Stomach (tissue), 4 donors: Measurements from ENCODE around the gene BTBD9.

Source experiments
- CTCF ChIP-seq, 7 experiments: fragments of 450-650 bp in 4 of 7; fragments of 200-600 bp in 3 of 7; sonication (generic) in 3 of 7; IDR thresholded peaks; one replicate each; pipeline ENCODE4 v1.5.1; 2016 to 2019; ENCODE audit warnings: antibody characterized with exemption in 7 of 7, control low read depth in 2 of 7, mild to moderate bottlenecking in 1 of 7
- EP300 ChIP-seq: sonication (generic); formaldehyde crosslinking; IDR thresholded peaks from one replicate; pipeline ENCODE4 v1.6.1; 2017; ENCODE audit warnings: antibody characterized with exemption
- POLR2A ChIP-seq, 4 donors: fragments of 450-650 bp; IDR thresholded peaks; one replicate each; pipeline ENCODE4 v1.6.1; 2016; ENCODE audit warnings: antibody characterized with exemption in 4 of 4, control low read depth in 2 of 4, mild to moderate bottlenecking in 1 of 4, moderate library complexity in 1 of 4
- POLR2AphosphoS5 ChIP-seq, 3 donors: sonication (generic); formaldehyde crosslinking; IDR thresholded peaks; one replicate each; pipeline ENCODE4 v1.6.1; 2016; ENCODE audit warnings: antibody characterized with exemption in 3 of 3

GRCh38 chr6:38142178-38142902 is 497.4 kb downstream of the BTBD9 start:
- TF ChIP-seq CTCF (IDR thresholded peaks at IDR 0.05) (no peak), POLR2AphosphoS5 (IDR thresholded peaks at IDR 0.05) (no peak), POLR2A (IDR thresholded peaks at IDR 0.05) (no peak), EP300 (no peak)
